Stimulated activated CD4-positive, alpha-beta T cell treated with anti-CD3 and anti-CD28 coated beads, Interleukin-12 subunit alpha, Interleukin-12 subunit beta, amount 100 ng/mL, for 24 hours (primary cell): ENCODE results near the gene PHIP.
A peak's percentile ranks its signal among the peaks of the same experiment; 100 is the strongest.
"Not testable (repeated sequence)": the region's sequence is repeated elsewhere in the genome, so short reads cannot be mapped to it uniquely, and the experiment has no call there.

Experiments
- DNase-seq, 2 experiments: peaks; one replicate each; pipeline ENCODE4 v3.0.0-alpha.2; 2020; ENCODE audit warnings: low read depth in 2 of 2

The PHIP gene

GRCh38 chr6:79078075-79078969 is at the start of gene PHIP:
Gene PHIP, minus strand, starts transcription at chr6:79078254. Its CDS starts 186 bp downstream, at chr6:79078068.
- peak; percentile 83 to 86 for DNase-seq

GRCh38 chr6:79127660-79128059 is 49.6 kb upstream of the PHIP start:
- DNase-seq: no peak

- no peak for DNase-seq
Observed at GRCh38 chr6:79119217-79119616, 41.2 kb upstream of the PHIP start.

GRCh38 chr6:79117752-79118151 is 39.7 kb upstream of the PHIP start:
- no peak for DNase-seq

- no peak for DNase-seq
Observed at GRCh38 chr6:79115553-79116182, 37.6 kb upstream of the PHIP start.

- no peak for DNase-seq
Observed at GRCh38 chr6:79111549-79111948, 33.5 kb upstream of the PHIP start.

GRCh38 chr6:79101164-79101563 is 23.1 kb upstream of the PHIP start:
- no peak for DNase-seq

GRCh38 chr6:79100304-79100703 is 22.2 kb upstream of the PHIP start:
- no peak for DNase-seq

GRCh38 chr6:79094938-79095337 is 16.9 kb upstream of the PHIP start:
- no peak for DNase-seq

GRCh38 chr6:79091801-79092200 is 13.7 kb upstream of the PHIP start:
- DNase-seq: not testable (repeated sequence)

- DNase-seq: no peak
Observed at GRCh38 chr6:79089552-79090404, 11.7 kb upstream of the PHIP start.

- no peak for DNase-seq
Observed at GRCh38 chr6:79084693-79085092, 6.6 kb upstream of the PHIP start.

GRCh38 chr6:79082304-79082703 is 4.2 kb upstream of the PHIP start:
- no peak for DNase-seq

GRCh38 chr6:79081663-79082062 is 3.6 kb upstream of the PHIP start:
- DNase-seq: no peak

- no peak for DNase-seq
Observed at GRCh38 chr6:79079561-79080041, 1.5 kb upstream of the PHIP start.

GRCh38 chr6:79077715-79078074 is 359 bp downstream of the PHIP start:
- DNase-seq: peak in 1 of 2 experiments; percentile 28

- DNase-seq: peak; percentile 73 to 77
Observed at GRCh38 chr6:79076782-79077641, 1.0 kb downstream of the PHIP start.

GRCh38 chr6:79076160-79076559 is 1.9 kb downstream of the PHIP start:
- DNase-seq: no peak

- no peak for DNase-seq
Observed at GRCh38 chr6:79073888-79074287, 4.2 kb downstream of the PHIP start.

- no peak for DNase-seq
Observed at GRCh38 chr6:79072640-79073181, 5.3 kb downstream of the PHIP start.

- DNase-seq: no peak
Observed at GRCh38 chr6:79071547-79071946, 6.5 kb downstream of the PHIP start.
